Middle frontal gyrus (tissue), 1 donor: ENCODE results near the gene NPRL2.
"Not testable (repeated sequence)": the region's sequence is repeated elsewhere in the genome, so short reads cannot be mapped to it uniquely, and the experiment has no call there.

Source experiments
- DNase-seq: peaks from one replicate; pipeline ENCODE4 v3.0.0-alpha.2; 2015; ENCODE audit warnings: low spot score; ENCODE audit errors: extremely low spot score

The NPRL2 gene

DNA sequence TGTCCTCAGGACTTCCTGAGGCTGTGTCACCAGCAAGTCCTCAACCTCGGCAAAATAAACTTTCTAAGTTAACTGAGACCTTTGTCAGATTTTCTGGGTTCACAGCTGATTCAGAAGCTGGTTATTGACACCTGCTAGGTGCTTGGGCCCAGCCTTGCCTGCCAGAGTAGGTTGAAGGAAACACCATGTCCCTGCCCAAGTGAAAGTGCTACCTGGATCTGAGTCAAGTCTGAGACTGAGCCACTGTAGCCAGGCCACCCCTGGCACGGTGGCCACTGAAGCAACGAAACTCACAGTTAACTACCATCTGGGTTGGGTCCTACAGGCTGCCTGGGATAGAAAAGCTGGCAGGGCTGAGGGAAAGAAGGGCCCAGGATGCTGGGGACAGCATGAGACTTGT, 36.2 kb downstream of the NPRL2 start:
- DNase-seq = no peak

GRCh38 chr3:50312041-50312440, 38.5 kb downstream of the NPRL2 start:
- DNase-seq = not testable (repeated sequence)

- DNase-seq = no peak
Measured at GRCh38 chr3:50304601-50305000, 46.0 kb downstream of the NPRL2 start.

DNA sequence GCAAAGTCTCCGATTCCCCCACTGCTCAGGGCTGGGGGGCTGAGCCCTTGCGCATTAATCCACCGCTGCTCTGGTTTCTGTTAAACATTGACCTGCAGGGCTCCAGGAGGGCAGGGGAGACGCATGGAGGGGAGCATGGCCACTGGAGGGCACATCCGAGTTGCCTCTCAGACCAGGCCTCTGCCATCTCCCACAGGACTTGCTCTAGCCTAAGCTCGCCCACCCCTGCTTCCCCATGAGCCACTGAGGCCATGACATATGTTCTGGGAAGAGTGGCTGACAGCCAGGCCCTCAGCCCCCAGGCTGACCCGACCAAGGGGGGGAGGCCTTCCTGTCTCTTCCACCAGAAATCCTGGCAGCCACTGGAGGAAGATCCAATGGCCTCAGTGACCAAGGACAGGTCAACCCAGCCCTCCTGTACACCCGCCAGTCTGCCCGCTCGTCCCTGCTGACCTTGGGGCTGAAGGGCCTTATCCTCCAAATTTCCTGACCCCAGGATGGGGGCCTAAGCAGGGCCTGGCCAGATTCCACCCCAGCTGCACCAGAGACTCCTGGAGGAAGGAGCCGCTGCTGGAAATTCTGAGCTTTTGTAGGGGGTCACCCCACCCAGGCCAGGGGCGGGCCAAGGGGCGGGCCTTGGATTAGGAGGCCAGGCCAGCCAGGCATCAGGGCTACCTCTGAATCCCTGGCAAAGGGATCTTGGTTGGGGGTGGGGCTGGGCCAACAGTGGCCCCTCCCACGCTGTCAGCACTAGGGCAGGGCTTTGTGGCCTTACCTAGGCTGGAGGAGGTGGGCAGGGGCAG, 47.4 kb downstream of the NPRL2 start, which contains the start of gene HYAL1:
HYAL1 (minus strand) TSS at position 562 of the 803 bp plus-strand sequence. CDS start 618 bp downstream, outside the sequence.
- DNase-seq = no peak

- no peak for DNase-seq
Measured at GRCh38 chr3:50302095-50303012, 48.2 kb downstream of the NPRL2 start.

- no peak for DNase-seq
Measured at GRCh38 chr3:50300681-50301254, 49.8 kb downstream of the NPRL2 start.

- peak; percentile 39 for DNase-seq
Measured at GRCh38 chr3:50299929-50300680, 50.5 kb downstream of the NPRL2 start.

GRCh38 chr3:50299638-50299928, 51.0 kb downstream of the NPRL2 start:
- DNase-seq = no peak

DNA sequence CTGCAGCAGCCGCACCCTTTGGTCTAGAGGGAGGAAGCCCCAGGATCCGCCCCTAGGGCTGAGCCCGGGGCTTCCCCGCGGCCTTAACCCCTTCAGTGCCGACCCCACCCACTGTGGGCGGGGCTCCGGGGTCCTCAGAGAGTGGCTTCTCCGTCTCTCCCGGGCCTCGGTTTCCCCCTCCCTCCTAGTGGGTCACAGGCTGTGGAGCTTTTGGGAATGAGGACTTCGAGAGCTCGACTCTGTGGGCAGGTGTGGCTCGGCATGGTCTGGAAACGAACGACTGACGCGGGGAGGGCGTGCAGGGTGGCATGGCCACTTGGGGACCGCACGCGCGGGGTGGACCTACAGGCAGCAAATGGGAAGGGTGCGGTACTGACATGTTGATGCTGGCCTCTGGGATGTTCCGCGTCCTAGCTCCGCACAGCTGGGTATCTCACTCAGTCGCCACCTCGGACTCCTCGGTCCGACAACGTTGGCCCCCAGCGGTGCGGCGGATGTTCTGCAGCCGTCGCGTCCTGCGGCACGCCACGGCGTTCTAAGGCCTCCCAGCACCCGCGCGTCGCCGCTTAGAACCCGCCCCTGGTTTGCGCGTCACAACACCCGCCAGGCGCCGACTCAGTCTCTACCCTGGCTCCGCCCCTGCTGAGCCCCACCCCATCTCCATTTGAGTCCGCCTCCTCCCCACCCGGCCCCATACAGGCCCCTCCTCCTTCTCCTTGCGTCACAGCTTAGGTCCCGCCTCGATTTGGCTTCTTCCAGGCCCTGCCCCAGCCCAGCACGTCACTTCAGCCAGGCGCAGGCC, 51.5 kb downstream of the NPRL2 start, which contains the start of the genes HYAL3 and NAA80:
HYAL3 (minus strand) TSS at position 570 of the 802 bp plus-strand sequence. CDS start 3,803 bp downstream, outside the sequence.
NAA80 (minus strand) TSS at position 570 of the 802 bp plus-strand sequence. CDS start 1,942 bp downstream, outside the sequence.
- peak; percentile 99 for DNase-seq

GRCh38 chr3:50297896-50298725, 52.5 kb downstream of the NPRL2 start:
- no peak for DNase-seq

GRCh38 chr3:50297384-50297775, 53.2 kb downstream of the NPRL2 start:
- no peak for DNase-seq
